Effector memory CD4-positive, alpha-beta T cell (primary cell): ENCODE results near the gene MSI2.

Source experiments
- DNase-seq, 3 donors: peaks; one replicate each; pipeline ENCODE4 v3.0.0-alpha.2; 2020
- H3K27ac ChIP-seq: 2 replicates; pipeline ENCODE4 v1.7.0; 2013; ENCODE audit warnings: mild to moderate bottlenecking, low read length, moderate library complexity; ENCODE audit not compliant: insufficient read depth, poor library complexity, severe bottlenecking
- H3K27me3 ChIP-seq: replicated peaks from 2 replicates; pipeline ENCODE4 v1.7.0; 2013; ENCODE audit warnings: mild to moderate bottlenecking, low read length; ENCODE audit not compliant: insufficient read depth, control insufficient read depth, poor library complexity, severe bottlenecking
- H3K36me3 ChIP-seq: 2 replicates; pipeline ENCODE4 v1.7.0; 2013; ENCODE audit warnings: mild to moderate bottlenecking, low read length, moderate library complexity; ENCODE audit not compliant: control insufficient read depth, insufficient read depth
- H3K4me1 ChIP-seq: 2 replicates; pipeline ENCODE4 v1.7.0; 2013; ENCODE audit warnings: low read length, mild to moderate bottlenecking; ENCODE audit not compliant: control insufficient read depth, insufficient read depth, poor library complexity, severe bottlenecking
- H3K4me3 ChIP-seq: 2 replicates; pipeline ENCODE4 v1.7.0; 2013; ENCODE audit warnings: low read length, low read depth, mild to moderate bottlenecking; ENCODE audit not compliant: insufficient read depth, poor library complexity, severe bottlenecking
- H3K9me3 ChIP-seq: 2 replicates; pipeline ENCODE4 v1.7.0; 2013; ENCODE audit warnings: mild to moderate bottlenecking, low read length, moderate library complexity; ENCODE audit not compliant: control insufficient read depth

Gene MSI2

DNA sequence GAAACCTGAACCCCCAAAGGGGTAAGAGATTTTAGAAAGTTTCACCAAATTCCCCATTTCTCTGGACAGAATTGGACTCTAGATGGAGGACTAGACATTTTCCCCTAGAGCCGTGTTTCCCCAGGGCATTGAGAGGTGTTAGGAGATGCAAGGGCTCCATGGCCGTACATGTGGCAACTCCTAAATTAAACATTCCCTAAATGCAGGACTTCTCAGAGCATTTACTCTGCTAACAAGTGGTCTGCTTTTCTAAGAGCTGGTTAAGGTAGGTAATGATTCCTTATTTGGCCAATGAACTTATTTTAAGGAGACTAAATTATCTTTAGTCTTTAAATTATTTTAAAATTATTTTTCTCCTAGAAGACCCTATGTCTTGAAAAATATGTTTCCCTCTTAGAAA, 200.9 kb downstream of the MSI2 start:
- Histone ChIP-seq H3K4me3 (no peak overlapping the region), H3K9me3 (no peaks in the 10 kb centered on the region), H3K36me3 (no peaks in the 10 kb centered on the region), H3K27me3 (no peaks in the 10 kb centered on the region), H3K27ac (no peak overlapping the region), H3K4me1 (peaks cover 29% of the 10 kb centered on the region)
- no peak for DNase-seq

- Histone ChIP-seq H3K27me3 (no peaks in the 10 kb centered on the region), H3K9me3 (no peaks in the 10 kb centered on the region), H3K27ac (no peak overlapping the region), H3K4me3 (no peak overlapping the region), H3K4me1 (peaks cover 26% of the 10 kb centered on the region), H3K36me3 (no peaks in the 10 kb centered on the region)
- no peak for DNase-seq
Measured at GRCh38 chr17:57458718-57459285, 202.5 kb downstream of the MSI2 start.

DNA sequence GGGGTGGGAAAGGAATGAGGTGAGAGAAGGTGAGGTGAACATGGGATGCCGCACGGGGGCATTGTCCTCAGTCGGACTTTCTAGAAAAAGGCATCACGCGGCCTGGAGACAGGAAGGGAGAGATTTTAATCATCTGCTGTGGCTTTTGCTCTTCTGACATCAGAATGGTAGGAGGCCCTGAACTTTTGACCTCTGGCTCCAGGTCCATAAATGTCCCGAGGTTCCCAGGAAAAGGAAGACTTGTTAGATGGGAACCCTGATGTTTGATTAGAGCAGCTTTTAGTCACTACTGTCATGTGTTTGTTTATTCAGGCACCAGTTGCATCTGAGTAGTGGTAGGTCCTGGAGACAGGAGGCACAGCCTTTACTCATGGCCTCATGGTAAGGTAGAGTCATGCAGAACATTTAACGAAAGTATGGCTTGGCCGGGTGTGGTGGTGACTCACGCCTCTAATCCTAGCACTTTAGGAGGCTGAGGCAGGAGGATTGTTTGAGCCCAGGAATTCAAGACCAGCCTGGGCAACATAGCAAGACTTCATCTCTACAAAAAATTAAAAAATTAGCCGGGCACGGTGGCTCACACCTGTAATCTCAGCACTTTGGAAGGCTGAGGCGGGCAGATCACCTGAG, 203.1 kb downstream of the MSI2 start:
- no peak for DNase-seq
- H3K9me3 ChIP-seq, result no peaks in the 10 kb centered on the region
- no peak overlapping the region for H3K27ac ChIP-seq

DNA sequence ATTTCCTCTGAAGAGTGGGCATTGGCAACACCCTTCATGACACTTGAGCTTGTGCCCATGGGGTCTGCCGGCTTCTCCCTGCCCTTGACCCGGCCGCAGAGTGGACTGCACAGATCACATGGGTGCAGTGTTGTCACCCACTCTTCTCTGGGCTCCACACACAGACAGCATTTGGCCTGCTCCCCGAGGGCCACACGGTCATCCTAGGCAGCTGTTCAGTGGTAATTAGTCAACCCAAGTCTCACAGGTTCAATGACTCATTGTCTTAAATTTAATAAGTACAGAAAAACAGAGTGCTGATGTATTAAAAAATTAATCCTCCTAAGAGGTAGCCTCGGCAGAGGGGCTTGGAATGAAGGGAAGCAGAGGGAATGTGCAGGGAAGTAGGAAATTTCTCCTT, 204.8 kb downstream of the MSI2 start:
- no peak for DNase-seq
- no peak overlapping the region for H3K4me3 ChIP-seq
- no peaks in the 10 kb centered on the region for H3K9me3 ChIP-seq
- H3K27ac ChIP-seq, result no peak overlapping the region
- no peaks in the 10 kb centered on the region for H3K36me3 ChIP-seq
- peaks cover 10% of the 10 kb centered on the region for H3K4me1 ChIP-seq
- H3K27me3 ChIP-seq, result no peaks in the 10 kb centered on the region

More for the DNA sequence above, 203.1 kb downstream of the MSI2 start:
- Histone ChIP-seq H3K27me3 (no peaks in the 10 kb centered on the region), H3K4me1 (peaks cover 20% of the 10 kb centered on the region), H3K36me3 (no peaks in the 10 kb centered on the region), H3K4me3 (no peak overlapping the region)

- Histone ChIP-seq H3K36me3 (no peaks in the 10 kb centered on the region), H3K4me1 (peaks cover 10% of the 10 kb centered on the region), H3K27me3 (no peaks in the 10 kb centered on the region), H3K9me3 (no peaks in the 10 kb centered on the region), H3K4me3 (no peak overlapping the region), H3K27ac (no peak overlapping the region)
- no peak for DNase-seq
Measured at GRCh38 chr17:57462007-57462579, 205.8 kb downstream of the MSI2 start.

- no peak for DNase-seq
- no peaks in the 10 kb centered on the region for H3K9me3 ChIP-seq
- no peaks in the 10 kb centered on the region for H3K27me3 ChIP-seq
- H3K4me3 ChIP-seq, result no peak overlapping the region
- peaks cover 10% of the 10 kb centered on the region for H3K4me1 ChIP-seq
- no peaks in the 10 kb centered on the region for H3K36me3 ChIP-seq
- H3K27ac ChIP-seq, result no peak overlapping the region
Measured at GRCh38 chr17:57463103-57463885, 207.0 kb downstream of the MSI2 start.

GRCh38 chr17:57464191-57464864, 208.0 kb downstream of the MSI2 start:
- Histone ChIP-seq H3K27me3 (no peaks in the 10 kb centered on the region), H3K4me1 (peaks cover under 1% of the 10 kb centered on the region)
- no peak for DNase-seq

GRCh38 chr17:57465610-57466009, 209.3 kb downstream of the MSI2 start:
- Histone ChIP-seq H3K9me3 (no peaks in the 10 kb centered on the region), H3K27ac (no peak overlapping the region), H3K4me3 (no peak overlapping the region), H3K36me3 (no peaks in the 10 kb centered on the region), H3K27me3 (no peaks in the 10 kb centered on the region), H3K4me1 (no peaks in the 10 kb centered on the region)
- no peak for DNase-seq

More at GRCh38 chr17:57464191-57464864, 208.0 kb downstream of the MSI2 start:
- Histone ChIP-seq H3K4me3 (no peak overlapping the region), H3K27ac (no peak overlapping the region), H3K36me3 (no peaks in the 10 kb centered on the region), H3K9me3 (no peaks in the 10 kb centered on the region)

DNA sequence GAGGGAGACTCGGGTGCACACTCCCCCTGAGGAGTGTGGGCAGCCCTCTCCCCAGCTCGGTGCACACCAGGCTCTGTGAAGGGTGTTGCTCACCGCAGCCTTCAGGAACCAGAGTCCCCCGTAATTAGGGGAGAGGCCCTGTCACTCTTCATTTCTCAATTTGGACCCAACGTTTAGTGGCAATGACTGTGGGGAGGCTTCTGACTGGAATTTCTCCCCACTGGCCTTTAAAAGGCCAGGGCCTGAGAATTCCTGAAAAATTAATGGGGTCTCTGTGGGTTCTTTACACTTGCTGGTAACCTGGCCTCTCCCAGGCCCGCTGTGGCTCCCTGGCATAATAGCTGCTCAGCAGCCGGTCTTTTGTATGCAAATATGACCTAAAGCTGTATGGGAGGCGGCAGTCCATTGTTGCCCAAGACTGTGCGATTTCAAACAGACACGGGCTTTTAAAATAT, 209.7 kb downstream of the MSI2 start:
- Histone ChIP-seq H3K4me1 (no peaks in the 10 kb centered on the region), H3K9me3 (no peaks in the 10 kb centered on the region), H3K36me3 (no peaks in the 10 kb centered on the region), H3K27ac (no peak overlapping the region), H3K27me3 (no peaks in the 10 kb centered on the region), H3K4me3 (no peak overlapping the region)
- no peak for DNase-seq
